Stimulated activated CD8-positive, alpha-beta memory T cell treated with anti-CD3 and anti-CD28 coated beads, Interleukin-12 subunit alpha, Interleukin-12 subunit beta, amount 100 ng/mL, for 24 hours (primary cell): Measurements from ENCODE around the gene NAA40.

Experiments
- DNase-seq: peaks from one replicate; pipeline ENCODE4 v3.0.0-alpha.2; 2020; ENCODE audit errors: extremely low read depth

NAA40 gene

DNA sequence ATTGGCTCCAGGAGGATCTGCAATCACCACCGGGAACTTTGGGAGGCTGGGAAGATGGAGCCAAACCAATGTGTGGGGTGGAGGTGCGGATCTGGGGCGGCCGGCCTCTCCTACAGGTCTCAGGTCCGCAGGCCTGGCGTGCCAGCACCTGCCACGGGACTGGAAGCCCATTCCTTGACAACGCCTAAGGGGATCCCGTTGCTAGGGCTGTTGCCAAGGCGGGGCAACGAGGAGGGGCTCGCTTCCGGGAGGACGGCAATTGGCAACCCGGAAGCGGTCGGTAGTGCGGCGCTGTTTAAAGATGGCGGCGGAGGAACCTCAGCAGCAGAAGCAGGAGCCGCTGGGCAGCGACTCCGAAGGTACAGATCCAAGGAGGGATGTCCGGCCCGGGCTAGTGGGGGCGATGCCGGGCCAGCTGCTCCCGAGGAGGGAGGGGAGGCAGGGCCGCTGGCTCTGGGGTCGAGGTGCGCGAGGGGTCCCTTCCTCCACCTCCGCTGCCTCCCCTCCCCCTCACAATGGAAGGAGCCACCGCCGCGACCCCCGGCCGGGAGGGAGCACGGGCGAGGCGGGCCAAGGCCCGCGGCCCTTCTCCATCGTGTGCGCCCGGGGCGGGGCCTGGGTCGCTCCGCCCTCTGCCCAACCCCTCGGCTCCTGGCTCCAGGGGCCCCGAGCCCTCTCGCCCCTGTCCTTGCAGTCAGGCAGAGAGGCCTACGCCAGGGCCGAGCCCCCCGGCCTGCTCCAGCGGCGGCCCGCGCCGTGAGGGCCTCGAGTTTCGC, 47.5 kb downstream of the NAA40 start, which contains the start of gene OTUB1:
Gene OTUB1 (plus strand): TSS at position 283 of the 776 bp plus-strand sequence. CDS start 19 bp downstream, at position 302.
- peak; percentile 79 for DNase-seq

DNA sequence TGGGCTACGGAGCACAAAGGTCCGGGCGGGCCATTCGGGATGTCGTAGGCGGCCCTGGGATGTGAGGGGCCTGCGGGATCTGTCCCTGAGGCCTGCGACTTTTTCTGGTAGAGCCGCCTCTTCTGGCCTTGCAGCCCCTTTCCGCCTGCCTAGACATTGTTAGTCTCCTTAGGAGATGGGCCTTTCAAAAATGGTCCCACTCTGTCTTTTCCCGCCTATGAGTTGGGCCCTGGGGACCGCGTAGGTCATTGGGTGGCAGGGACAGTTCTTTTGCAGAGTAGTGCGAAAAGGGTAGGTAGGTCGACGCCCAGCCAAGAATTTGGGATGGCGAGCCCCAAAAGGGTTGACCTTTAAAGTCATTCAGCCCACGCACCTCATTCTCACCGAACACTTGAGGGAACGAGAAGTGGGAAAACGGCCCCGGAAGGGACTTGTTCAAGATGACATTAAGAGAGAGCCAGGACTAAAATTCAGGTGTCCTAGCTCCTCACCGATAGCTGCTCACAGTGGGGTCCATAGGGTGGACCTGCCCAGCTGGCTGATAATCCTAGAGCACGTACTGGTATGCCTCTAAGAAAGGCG, 48.2 kb downstream of the NAA40 start:
- no peak for DNase-seq

DNA sequence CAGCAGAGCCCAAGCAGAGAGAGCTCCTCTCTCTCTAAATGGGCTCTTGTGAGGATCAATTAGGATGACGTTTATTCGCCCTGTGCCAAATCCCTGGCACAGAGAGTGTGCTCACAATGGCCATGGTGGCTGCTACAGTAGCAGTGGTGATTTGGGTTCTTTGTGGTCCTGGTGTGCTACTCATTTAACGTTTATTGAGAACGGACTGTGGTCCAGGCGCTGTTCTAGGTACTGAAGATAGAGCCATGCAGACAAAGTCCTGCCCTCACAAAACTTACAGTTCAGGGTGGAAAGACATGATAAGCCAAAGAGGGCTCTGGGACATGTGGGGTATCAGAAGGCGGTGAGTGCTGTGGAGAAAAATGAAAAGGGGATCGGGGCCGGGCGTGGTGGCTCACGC, 52.8 kb downstream of the NAA40 start:
- DNase-seq, result no peak

DNA sequence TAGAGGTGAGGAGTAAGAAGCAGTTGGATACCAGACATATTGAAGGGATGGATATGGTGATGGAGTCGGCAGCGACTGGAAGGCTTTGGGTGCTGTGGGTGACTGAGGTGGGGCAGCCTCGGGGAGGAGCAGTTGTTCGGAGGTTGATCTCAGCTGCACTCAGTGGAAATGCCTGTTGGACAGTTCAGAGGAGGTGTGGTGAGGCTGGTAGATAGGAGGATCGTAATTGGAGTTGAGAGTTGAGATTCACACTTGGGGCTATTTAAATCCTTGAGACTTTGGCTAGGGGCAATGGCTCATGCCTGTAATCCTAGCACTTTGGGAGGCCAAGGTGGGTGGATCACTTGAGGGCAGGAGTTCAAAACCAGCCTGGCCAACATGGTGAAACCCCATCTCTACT, 54.3 kb downstream of the NAA40 start:
- DNase-seq, result no peak

DNA sequence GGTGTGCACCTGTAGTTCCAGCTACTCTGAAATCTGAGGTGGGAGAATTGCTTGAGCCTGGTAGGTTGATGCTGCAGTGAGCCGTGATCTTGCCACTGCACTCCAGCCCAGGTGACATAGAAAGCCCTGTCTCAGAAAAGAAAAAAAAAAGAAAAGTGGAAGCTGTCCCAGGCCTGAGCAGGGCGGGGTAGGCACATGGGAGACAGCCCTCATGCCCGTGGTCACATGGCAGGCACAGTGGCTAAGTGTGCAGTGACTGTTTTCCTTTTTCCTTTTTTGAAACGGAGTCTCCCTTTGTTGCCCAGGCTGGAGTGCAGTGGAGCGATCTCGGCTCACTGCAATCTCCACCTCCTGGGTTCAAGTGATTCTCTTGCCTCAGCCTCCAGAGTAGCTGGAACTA, 55.2 kb downstream of the NAA40 start:
- DNase-seq, result no peak

DNA sequence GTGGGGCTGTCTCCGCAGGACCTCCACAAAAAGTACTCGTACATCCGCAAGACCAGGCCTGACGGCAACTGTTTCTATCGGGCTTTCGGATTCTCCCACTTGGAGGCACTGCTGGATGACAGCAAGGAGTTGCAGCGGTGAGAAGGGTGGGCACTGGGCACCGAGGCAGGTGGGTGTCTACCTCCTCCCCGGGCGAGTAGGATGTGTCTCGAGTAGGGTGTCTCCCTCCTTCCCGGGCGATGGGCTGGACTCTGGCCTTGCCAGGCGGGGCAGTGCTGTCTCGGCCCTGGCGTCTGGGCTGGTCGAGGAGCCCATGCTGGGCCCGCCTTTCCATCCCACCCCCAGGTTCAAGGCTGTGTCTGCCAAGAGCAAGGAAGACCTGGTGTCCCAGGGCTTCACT, 57.7 kb downstream of the NAA40 start:
- DNase-seq, result no peak

DNA sequence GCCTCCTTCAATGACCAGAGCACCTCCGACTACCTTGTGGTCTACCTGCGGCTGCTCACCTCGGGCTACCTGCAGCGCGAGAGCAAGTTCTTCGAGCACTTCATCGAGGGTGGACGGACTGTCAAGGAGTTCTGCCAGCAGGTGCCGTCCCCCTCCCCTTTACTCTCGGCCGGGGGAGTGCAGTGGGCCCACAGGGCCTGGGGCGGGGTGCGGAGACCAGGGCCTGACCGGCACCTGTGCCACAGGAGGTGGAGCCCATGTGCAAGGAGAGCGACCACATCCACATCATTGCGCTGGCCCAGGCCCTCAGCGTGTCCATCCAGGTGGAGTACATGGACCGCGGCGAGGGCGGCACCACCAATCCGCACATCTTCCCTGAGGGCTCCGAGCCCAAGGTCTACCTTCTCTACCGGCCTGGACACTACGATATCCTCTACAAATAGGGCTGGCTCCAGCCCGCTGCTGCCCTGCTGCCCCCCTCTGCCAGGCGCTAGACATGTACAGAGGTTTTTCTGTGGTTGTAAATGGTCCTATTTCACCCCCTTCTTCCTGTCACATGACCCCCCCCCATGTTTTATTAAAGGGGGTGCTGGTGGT, 58.4 kb downstream of the NAA40 start:
- no peak for DNase-seq

DNA sequence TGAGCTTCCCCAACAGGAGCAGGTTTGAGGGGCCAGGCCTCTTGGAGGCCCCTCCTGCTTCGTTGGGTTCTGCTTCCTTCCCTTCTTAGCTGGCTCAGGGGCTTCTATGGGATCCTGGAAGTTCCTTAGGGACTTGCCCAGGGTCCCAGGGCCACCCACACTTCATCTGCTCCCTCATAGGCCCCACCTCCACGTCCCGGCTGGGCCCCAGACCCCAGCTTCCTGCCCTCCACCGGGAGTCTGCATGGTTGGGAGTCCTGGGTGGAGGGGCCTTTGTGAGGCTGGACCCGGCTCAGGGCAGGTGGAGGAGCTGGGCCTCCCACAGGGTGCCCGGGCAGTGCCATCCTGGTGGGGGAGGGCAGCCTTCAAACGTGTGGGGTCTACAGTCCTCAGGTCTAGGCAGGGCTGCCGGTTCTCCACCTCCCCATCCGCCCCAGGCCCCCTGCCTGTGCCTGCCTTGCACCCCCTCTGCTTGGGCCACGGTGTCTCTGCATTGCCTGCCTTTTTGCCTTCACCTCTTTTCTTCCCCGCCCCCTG, 59.1 kb downstream of the NAA40 start:
- no peak for DNase-seq

DNA sequence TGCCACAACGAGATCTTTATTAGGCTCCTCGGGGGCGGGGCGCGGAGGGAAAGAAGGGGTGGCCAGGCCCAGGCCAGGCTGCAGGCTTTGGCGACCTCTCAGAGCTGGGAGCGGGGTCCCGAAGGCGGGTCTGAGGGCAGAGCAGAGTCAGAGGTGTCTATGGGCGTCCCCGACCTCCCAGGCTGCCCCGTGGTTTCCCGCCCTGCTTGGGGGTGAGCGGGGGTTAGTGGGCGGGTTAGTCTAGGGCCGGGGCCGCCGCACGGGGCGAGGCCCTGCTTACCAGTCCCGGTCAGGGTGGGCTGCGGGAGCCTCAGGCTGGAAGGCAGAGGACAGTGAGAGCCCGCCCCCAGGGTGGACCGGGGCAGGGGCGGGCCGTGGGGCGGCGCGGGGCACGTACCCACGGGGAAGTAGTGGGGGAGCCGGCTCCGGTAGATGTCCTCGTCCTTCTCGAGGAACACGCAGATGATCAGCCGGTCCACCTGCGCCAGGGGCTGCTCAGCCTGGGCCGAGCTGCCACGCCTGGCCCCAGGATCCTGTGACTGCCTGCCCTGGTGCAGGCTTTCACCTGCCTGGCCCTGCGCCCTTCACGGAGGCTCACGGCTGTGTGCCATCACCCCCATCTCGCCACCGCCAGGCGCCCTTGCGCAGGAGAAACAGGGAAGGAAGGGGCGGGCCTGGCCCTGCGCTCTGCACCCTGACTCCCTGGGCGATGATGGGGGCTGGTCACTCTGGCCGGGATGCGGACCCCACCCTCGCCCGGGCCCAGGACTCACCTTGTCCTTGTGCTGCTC, 60.0 kb downstream of the NAA40 start:
- no peak for DNase-seq

DNA sequence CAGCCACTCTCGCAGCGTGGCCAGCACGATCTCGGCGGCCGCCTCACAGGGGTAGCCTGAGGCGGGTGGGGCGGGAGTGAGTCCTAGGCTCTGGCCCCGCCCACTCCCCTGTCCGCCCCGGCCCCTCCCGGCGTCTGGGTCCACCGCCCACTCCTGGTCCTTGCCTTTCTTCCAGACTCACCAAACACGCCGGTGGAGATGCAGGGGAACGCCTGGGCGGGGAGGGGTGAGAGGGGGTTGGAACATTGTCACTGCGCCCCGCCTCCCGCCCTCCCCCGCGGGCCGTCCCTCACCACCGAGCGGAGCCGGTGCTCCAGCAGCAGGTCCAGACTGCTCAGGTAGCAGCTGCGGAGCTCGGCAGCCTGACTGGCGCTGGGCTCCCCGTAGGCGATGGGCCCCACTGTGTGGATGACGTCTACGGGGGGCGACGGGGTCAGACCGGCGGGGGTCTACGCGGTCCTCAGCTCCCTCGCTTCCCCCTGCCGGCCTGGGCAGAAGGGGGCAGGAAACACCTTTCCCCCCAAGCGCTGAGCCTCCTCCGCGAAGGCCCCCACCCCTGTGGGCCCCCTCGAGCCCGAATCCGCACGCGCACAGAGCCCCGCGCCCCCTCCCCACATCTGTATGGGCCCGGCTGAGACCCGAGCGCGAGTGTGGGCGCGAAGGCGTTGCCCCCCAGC, 60.7 kb downstream of the NAA40 start:
- DNase-seq, result peak; percentile 16

DNA sequence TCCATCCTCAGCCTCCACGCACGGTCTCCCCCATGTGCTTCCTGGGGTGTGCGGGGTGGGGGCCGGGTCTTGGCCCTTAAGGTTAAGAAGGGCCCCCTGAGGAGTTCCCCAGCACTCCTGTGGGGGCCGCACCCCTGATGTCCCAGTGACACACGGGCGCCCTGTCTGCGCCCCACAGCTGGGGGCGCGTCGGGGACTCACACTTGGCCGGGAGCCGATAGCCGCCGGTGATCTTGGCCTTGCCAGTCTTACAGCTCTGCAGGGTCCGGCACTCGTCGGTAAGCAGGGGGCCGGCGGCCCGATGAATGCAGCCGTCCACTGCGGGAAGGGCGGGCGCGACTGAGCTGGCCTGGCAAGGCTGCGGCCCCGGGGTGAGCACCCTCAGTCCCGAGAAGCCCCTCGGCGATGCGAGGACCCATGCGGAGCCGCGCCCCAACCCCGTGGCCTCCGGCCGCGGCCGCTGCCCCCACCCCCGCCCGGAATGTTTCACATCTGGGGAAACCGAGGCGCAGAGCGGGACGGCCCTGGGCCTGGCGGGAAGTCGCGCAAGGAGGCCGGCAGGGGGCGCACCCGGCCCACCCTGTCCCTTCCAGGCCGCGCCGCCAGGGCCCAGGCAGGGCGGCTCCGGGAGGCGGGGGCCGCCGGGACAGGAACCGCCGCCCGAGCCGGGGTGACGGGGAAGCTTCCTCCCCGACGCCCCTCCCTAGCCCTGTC, 61.4 kb downstream of the NAA40 start:
- peak; percentile 42 for DNase-seq

DNA sequence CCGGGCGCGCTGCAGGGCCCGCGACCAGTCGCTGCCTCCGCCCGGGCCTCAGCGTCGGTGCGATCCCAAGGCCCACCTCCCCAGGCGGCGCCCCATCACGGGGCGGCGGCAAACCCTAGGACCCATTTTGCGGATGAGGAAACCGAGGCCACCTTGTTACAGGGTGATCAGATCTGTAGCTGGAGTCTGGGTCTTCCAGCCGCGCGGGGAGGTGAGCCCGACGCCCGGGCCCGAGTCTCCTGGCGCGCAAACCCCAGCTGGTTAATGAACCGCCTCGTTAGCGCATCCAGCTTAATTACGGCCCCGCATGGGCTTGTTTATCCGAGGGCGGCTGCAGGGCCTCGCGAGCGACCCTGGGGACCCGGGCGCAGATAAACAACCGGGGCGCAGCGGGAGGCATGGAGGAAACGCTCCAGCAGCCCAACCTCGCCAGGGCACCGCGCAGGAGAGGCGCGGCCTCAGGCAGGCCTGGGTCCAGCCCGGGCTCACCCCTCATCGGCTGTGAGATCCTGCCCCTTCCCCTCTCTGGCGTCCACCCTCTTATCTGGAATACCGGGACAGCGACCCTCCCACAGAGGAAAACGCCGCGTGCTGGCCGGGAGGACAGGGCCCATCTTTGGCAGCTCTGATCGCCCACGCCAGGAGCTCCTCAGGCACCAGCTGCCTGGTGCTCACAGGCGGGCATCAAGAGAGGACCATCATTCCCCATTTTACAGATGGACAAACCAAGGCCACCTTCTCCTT, 62.1 kb downstream of the NAA40 start:
- no peak for DNase-seq

DNA sequence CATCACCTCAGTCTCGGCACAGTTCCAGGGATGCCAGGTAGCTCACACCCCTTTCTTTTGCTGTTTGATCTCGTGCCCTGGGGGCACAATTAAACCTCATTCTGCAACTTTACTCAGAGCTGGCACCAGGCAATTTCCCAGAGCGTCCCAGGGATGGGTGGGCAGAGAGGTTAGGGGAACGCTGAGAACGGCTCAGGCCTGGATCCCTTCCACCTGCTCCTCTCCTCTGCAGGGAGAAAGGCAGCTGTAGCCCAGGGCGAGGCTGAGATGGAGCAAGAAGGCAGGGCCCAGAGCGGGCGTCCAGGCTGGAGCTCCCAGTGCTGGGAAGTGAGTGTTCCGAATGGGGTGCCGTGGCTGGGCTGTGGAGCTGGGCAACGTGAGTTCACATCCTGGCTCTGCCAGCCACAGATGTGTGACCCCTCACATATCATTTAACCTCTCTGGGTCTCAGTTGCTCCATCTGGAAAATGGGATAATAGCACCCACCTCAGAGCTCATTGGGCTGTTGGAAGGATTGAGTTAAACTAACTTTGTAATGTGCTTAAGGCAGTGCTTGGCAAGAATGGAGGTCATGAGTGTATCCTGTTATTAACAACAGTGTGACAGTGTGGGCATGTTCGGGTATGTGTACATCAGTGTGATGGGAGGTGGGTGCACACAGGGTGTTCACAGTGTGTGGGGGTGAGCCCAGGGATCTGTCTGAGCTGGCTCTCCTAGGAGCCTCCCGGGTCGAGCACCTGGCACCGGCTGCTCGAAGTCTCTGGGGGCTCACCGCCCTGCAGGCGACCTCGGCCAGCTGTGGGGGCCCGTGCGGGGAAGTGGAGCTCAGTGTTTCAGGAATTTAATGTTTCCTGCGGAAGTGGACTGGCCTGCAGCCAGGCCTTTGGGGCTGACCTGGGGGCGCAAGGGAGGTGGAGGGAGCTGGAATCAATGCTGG, 63.0 kb downstream of the NAA40 start:
- no peak for DNase-seq

DNA sequence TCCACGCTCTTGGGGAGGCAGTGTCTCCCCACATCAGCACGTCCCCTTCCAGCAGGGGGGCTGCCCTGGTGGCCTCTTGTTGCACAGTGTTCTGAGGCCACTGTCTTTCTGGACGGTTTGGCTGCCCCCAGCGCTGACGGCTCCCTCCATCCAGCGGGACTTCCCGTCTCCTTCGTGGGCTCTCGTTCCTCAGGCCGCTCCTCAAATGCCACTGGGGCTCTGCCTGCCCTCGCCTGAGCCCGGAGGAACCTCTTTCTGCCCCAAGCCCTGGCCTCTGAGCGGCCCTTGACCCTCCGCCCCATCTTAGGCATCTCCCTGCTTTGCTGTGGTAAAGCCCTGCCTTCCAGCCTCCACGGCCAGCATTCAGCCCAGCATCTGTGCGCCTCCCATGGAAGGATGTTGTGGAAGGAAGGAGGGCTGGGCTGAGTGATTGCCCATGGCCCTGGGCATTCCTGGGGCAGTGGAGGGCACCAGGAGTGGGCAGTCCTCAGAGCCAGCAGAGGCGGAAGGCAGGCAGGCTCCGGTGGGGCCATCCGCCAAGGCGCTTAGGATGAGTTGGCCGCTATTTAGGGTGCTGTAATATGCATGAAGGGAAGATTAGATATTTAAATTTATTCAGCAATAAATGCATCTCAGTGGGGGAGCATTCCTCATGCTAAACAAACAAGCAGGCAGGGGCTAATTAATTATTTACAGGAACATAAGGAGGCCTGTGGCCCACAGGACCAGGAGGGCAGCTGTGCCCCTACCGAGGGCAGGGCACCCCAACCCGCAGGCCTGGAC, 65.2 kb downstream of the NAA40 start:
- DNase-seq, result no peak

DNA sequence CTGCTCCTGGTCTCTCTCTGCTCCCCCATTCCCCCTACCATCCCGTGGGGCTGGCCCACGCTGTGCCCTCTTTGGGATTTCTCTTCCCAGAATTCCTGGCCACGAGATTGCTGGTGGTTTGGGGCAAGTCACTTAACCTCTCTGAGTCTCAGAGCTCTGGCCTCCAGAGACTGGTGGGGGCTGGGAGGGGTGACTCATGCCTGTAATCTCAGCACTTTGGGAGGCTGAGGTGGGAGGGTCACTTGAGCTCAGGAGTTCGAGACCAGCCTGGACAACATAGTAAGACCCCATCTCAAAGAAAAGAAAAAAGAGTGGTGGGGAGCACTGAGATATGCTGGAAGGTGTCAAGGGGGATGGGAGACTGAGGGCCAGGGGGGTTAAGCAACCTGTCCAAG, 65.8 kb downstream of the NAA40 start:
- no peak for DNase-seq

DNA sequence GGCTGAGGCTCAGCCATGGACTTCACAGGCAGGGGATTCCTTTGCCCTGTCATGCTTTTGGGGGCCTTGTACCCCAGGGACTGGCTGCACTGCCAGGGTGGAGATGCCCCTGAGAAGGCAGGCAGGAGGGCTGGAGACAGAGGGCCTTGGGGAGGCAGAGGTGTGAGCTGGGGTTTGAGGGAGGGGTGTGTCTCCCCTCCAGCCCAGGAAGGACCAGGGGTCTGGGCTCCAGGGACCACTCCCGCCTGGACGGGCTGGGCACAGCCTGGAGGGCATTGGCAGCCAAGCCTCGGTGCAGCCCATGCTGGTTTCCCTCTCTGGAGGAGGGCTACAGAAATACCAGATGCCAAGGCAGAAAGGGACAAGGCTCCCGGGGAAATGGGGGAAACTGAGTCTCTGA, 66.9 kb downstream of the NAA40 start:
- DNase-seq, result no peak

DNA sequence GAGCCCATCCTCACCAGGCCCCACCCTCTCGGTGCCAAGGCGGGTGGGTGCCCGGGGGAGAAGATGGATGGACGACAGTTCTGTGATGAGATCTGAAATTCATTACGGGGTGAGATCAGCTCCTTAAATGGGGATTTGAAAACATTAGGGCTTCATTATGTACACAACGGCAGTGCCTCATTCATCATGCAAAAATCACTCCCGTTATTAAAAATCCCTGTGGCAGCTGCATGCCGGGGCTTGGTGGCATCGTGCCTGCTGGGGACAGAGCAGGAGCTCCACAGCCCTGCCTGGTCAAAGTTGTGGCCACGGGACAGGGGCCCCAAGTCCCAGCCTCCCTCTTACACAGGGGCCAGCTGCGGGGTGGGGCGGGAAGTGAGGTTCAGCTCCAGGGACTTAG, 67.6 kb downstream of the NAA40 start:
- DNase-seq, result no peak
